ENCODE data around the gene PPIP5K1. TPM values are rescaled to one million over a fixed set of nuclear protein-coding genes. Genes with fewer than 3 reads are reported as not detected.
"Not testable (repeated sequence)": the region's sequence is repeated elsewhere in the genome, so short reads cannot be mapped to it uniquely, and the experiment has no call there.

PPIP5K1 gene
- total RNA-seq, 1 donor from 2014 or later = 64.1 TPM

- H3K9me3 Mint-ChIP-seq; DNase-seq (ENCODE audit: low spot score); H3K4me1 Mint-ChIP-seq (ENCODE audit: low read depth); H3K4me3 Mint-ChIP-seq; H3K27ac Mint-ChIP-seq; H3K36me3 Mint-ChIP-seq (ENCODE audit: low read depth); H3K27me3 Mint-ChIP-seq (ENCODE audit: insufficient read depth); intact Hi-C loops (cut with micrococcal nuclease): not testable (repeated sequence)
Observed at GRCh38 chr15:43574607-43575006, 15.4 kb downstream of the PPIP5K1 start.

- H3K4me1 Mint-ChIP-seq (ENCODE audit: low read depth); intact Hi-C loops (cut with micrococcal nuclease); H3K27ac Mint-ChIP-seq; DNase-seq (ENCODE audit: low spot score); H3K9me3 Mint-ChIP-seq; H3K27me3 Mint-ChIP-seq (ENCODE audit: insufficient read depth); H3K36me3 Mint-ChIP-seq (ENCODE audit: low read depth); H3K4me3 Mint-ChIP-seq: not testable (repeated sequence)
Observed at GRCh38 chr15:43566615-43567014, 23.4 kb downstream of the PPIP5K1 start.

- H3K27ac Mint-ChIP-seq; DNase-seq (ENCODE audit: low spot score); H3K27me3 Mint-ChIP-seq (ENCODE audit: insufficient read depth); H3K36me3 Mint-ChIP-seq (ENCODE audit: low read depth); H3K4me1 Mint-ChIP-seq (ENCODE audit: low read depth); H3K9me3 Mint-ChIP-seq; intact Hi-C loops (cut with micrococcal nuclease); H3K4me3 Mint-ChIP-seq: not testable (repeated sequence)
Observed at GRCh38 chr15:43563793-43564192, 26.2 kb downstream of the PPIP5K1 start.

- DNase-seq (ENCODE audit: low spot score); intact Hi-C loops (cut with micrococcal nuclease); H3K36me3 Mint-ChIP-seq (ENCODE audit: low read depth); H3K4me3 Mint-ChIP-seq; H3K27ac Mint-ChIP-seq; H3K9me3 Mint-ChIP-seq; H3K27me3 Mint-ChIP-seq (ENCODE audit: insufficient read depth): not testable (repeated sequence)
- peaks cover 10% of the 10 kb centered on the region for H3K4me1 Mint-ChIP-seq (ENCODE audit: low read depth)
Observed at GRCh38 chr15:43562753-43563152, 27.3 kb downstream of the PPIP5K1 start.

- peaks cover 7% of the 10 kb centered on the region for H3K36me3 Mint-ChIP-seq (ENCODE audit: low read depth)
- no peaks in the 10 kb centered on the region for H3K9me3 Mint-ChIP-seq
- H3K27me3 Mint-ChIP-seq (ENCODE audit: insufficient read depth) = no peaks in the 10 kb centered on the region
- DNase-seq (ENCODE audit: low spot score) = no peak
- H3K4me3 Mint-ChIP-seq = no peak overlapping the region
- no peaks in the 10 kb centered on the region for H3K4me1 Mint-ChIP-seq (ENCODE audit: low read depth)
- intact Hi-C loops (cut with micrococcal nuclease) = no loop called here
- H3K27ac Mint-ChIP-seq = no peak overlapping the region
Observed at GRCh38 chr15:43552986-43553385, 37.0 kb downstream of the PPIP5K1 start.

GRCh38 chr15:43552256-43552655 lies 37.8 kb downstream of the PPIP5K1 start:
- DNase-seq (ENCODE audit: low spot score) = no peak
- H3K4me3 Mint-ChIP-seq = no peak overlapping the region
- H3K9me3 Mint-ChIP-seq = no peaks in the 10 kb centered on the region
- no peak overlapping the region for H3K27ac Mint-ChIP-seq
- H3K4me1 Mint-ChIP-seq (ENCODE audit: low read depth) = no peaks in the 10 kb centered on the region
- intact Hi-C loops (cut with micrococcal nuclease) = no loop called here
- H3K36me3 Mint-ChIP-seq (ENCODE audit: low read depth) = peaks cover 7% of the 10 kb centered on the region
- no peaks in the 10 kb centered on the region for H3K27me3 Mint-ChIP-seq (ENCODE audit: insufficient read depth)

GRCh38 chr15:43550527-43551363 lies 39.3 kb downstream of the PPIP5K1 start:
- Mint-ChIP-seq H3K4me1 (ENCODE audit: low read depth) (no peaks in the 10 kb centered on the region), H3K36me3 (ENCODE audit: low read depth) (peaks cover 9% of the 10 kb centered on the region), H3K27me3 (ENCODE audit: insufficient read depth) (no peaks in the 10 kb centered on the region), H3K9me3 (no peaks in the 10 kb centered on the region), H3K27ac (no peak overlapping the region), H3K4me3 (no peak overlapping the region)
- DNase-seq (ENCODE audit: low spot score) = no peak
- intact Hi-C loops (cut with micrococcal nuclease) = no loop called here

GRCh38 chr15:43547539-43547938 lies 42.5 kb downstream of the PPIP5K1 start:
- intact Hi-C loops (cut with micrococcal nuclease) = no loop called here

GRCh38 chr15:43545426-43545825 lies 44.6 kb downstream of the PPIP5K1 start:
- peaks cover 6% of the 10 kb centered on the region for H3K4me1 Mint-ChIP-seq (ENCODE audit: low read depth)
- H3K4me3 Mint-ChIP-seq = no peak overlapping the region
- no peak overlapping the region for H3K27ac Mint-ChIP-seq
- H3K27me3 Mint-ChIP-seq (ENCODE audit: insufficient read depth) = no peaks in the 10 kb centered on the region
- H3K9me3 Mint-ChIP-seq = no peaks in the 10 kb centered on the region
- no peak for DNase-seq (ENCODE audit: low spot score)
- H3K36me3 Mint-ChIP-seq (ENCODE audit: low read depth) = peaks cover 3% of the 10 kb centered on the region
- intact Hi-C loops (cut with micrococcal nuclease) = no loop called here

More at GRCh38 chr15:43547539-43547938, 42.5 kb downstream of the PPIP5K1 start:
- no peaks in the 10 kb centered on the region for H3K4me1 Mint-ChIP-seq (ENCODE audit: low read depth)
- H3K9me3 Mint-ChIP-seq = no peaks in the 10 kb centered on the region
- peaks cover 9% of the 10 kb centered on the region for H3K36me3 Mint-ChIP-seq (ENCODE audit: low read depth)
- no peak overlapping the region for H3K27ac Mint-ChIP-seq
- DNase-seq (ENCODE audit: low spot score) = no peak
- no peak overlapping the region for H3K4me3 Mint-ChIP-seq
- H3K27me3 Mint-ChIP-seq (ENCODE audit: insufficient read depth) = no peaks in the 10 kb centered on the region

GRCh38 chr15:43544266-43544665 lies 45.7 kb downstream of the PPIP5K1 start:
- no peaks in the 10 kb centered on the region for H3K27me3 Mint-ChIP-seq (ENCODE audit: insufficient read depth)
- H3K36me3 Mint-ChIP-seq (ENCODE audit: low read depth) = peaks cover 3% of the 10 kb centered on the region
- H3K9me3 Mint-ChIP-seq = no peaks in the 10 kb centered on the region
- no peak for DNase-seq (ENCODE audit: low spot score)
- no peak overlapping the region for H3K4me3 Mint-ChIP-seq
- H3K4me1 Mint-ChIP-seq (ENCODE audit: low read depth) = peaks cover 6% of the 10 kb centered on the region
- intact Hi-C loops (cut with micrococcal nuclease) = no loop called here
- no peak overlapping the region for H3K27ac Mint-ChIP-seq

- intact Hi-C loops (cut with micrococcal nuclease) = no loop called here
- no peak overlapping the region for H3K4me3 Mint-ChIP-seq
- no peaks in the 10 kb centered on the region for H3K27me3 Mint-ChIP-seq (ENCODE audit: insufficient read depth)
- peaks cover 6% of the 10 kb centered on the region for H3K4me1 Mint-ChIP-seq (ENCODE audit: low read depth)
- H3K36me3 Mint-ChIP-seq (ENCODE audit: low read depth) = no peaks in the 10 kb centered on the region
- H3K27ac Mint-ChIP-seq = peak overlapping the region; percentile 52
- DNase-seq (ENCODE audit: low spot score) = no peak
- no peaks in the 10 kb centered on the region for H3K9me3 Mint-ChIP-seq
Observed at GRCh38 chr15:43541785-43542184, 48.2 kb downstream of the PPIP5K1 start.

- Mint-ChIP-seq H3K27ac (no peak overlapping the region), H3K36me3 (ENCODE audit: low read depth) (no peaks in the 10 kb centered on the region), H3K9me3 (no peaks in the 10 kb centered on the region), H3K4me3 (no peak overlapping the region), H3K4me1 (ENCODE audit: low read depth) (peaks cover 6% of the 10 kb centered on the region), H3K27me3 (ENCODE audit: insufficient read depth) (no peaks in the 10 kb centered on the region)
- DNase-seq (ENCODE audit: low spot score) = no peak
- intact Hi-C loops (cut with micrococcal nuclease) = no loop called here
Observed at GRCh38 chr15:43538091-43538490, 51.9 kb downstream of the PPIP5K1 start.

GRCh38 chr15:43534897-43535296 lies 55.1 kb downstream of the PPIP5K1 start:
- Mint-ChIP-seq H3K4me1 (ENCODE audit: low read depth) (no peaks in the 10 kb centered on the region), H3K27ac (no peak overlapping the region), H3K27me3 (ENCODE audit: insufficient read depth) (no peaks in the 10 kb centered on the region), H3K9me3 (no peaks in the 10 kb centered on the region), H3K36me3 (ENCODE audit: low read depth) (peaks cover 2% of the 10 kb centered on the region), H3K4me3 (no peak overlapping the region)
- no peak for DNase-seq (ENCODE audit: low spot score)
- intact Hi-C loops (cut with micrococcal nuclease) = no loop called here

- H3K9me3 Mint-ChIP-seq; H3K27me3 Mint-ChIP-seq (ENCODE audit: insufficient read depth); DNase-seq (ENCODE audit: low spot score); H3K36me3 Mint-ChIP-seq (ENCODE audit: low read depth); H3K4me3 Mint-ChIP-seq; intact Hi-C loops (cut with micrococcal nuclease); H3K4me1 Mint-ChIP-seq (ENCODE audit: low read depth); H3K27ac Mint-ChIP-seq: not testable (repeated sequence)
Observed at GRCh38 chr15:43532826-43533225, 57.2 kb downstream of the PPIP5K1 start.
